Measurements from ENCODE around the gene COPA. TPM values are rescaled to one million over a fixed set of nuclear protein-coding genes. Genes with fewer than 3 reads are reported as not detected.

Gene COPA
- total RNA-seq, 6 donors from 2014 or later, result 99.4 to 165 (median 141) TPM

- Histone ChIP-seq H3K36me3 (peaks cover 53 to 100% (median 76%) of the 10 kb centered on the region in 4 donors), H3K4me1 (peaks cover 0 to under 1% (median 0%) of the 10 kb centered on the region in 4 donors), H3K27me3 (no peaks in the 10 kb centered on the region), H3K4me3 (no peak overlapping the region), H3K27ac (no peak overlapping the region), H3K9me3 (no peaks in the 10 kb centered on the region)
- no peak for DNase-seq
- TF ChIP-seq POLR2A (IDR thresholded peaks at IDR 0.05) (no peak), CTCF (IDR thresholded peaks at IDR 0.05) (no peak), EP300 (IDR thresholded peaks at IDR 0.05) (no peak), POLR2AphosphoS5 (IDR thresholded peaks at IDR 0.05) (no peak)
- ATAC-seq (ENCODE audit: low FRiP score in 2 of 2), result no peak
Measured at GRCh38 chr1:160332516-160332915, 10.5 kb downstream of the COPA start.

GRCh38 chr1:160330119-160330518 lies 12.9 kb downstream of the COPA start:
- Histone ChIP-seq H3K9me3 (no peaks in the 10 kb centered on the region), H3K4me3 (no peak overlapping the region), H3K27me3 (no peaks in the 10 kb centered on the region), H3K4me1 (no peaks in the 10 kb centered on the region), H3K27ac (no peak overlapping the region), H3K36me3 (peaks cover 62 to 100% (median 86%) of the 10 kb centered on the region in 4 donors)
- TF ChIP-seq CTCF (IDR thresholded peaks at IDR 0.05), result no peak
- TF ChIP-seq EP300 (IDR thresholded peaks at IDR 0.05), result no peak
- no peak for TF ChIP-seq POLR2A (IDR thresholded peaks at IDR 0.05)
- no peak for TF ChIP-seq POLR2AphosphoS5 (IDR thresholded peaks at IDR 0.05)
- no peak for DNase-seq
- ATAC-seq (ENCODE audit: low FRiP score in 2 of 2), result no peak

- ATAC-seq (ENCODE audit: low FRiP score in 2 of 2) (no peak), DNase-seq (no peak)
- no peaks in the 10 kb centered on the region for H3K9me3 ChIP-seq
- no peaks in the 10 kb centered on the region for H3K4me1 ChIP-seq
- no peaks in the 10 kb centered on the region for H3K27me3 ChIP-seq
- 80 to 81% methylated on average over 8 of the region's 8 CpGs for WGBS, 2 donors
- peaks cover 60 to 100% (median 77%) of the 10 kb centered on the region in 4 donors for H3K36me3 ChIP-seq
- no peak for TF ChIP-seq POLR2A (IDR thresholded peaks at IDR 0.05)
- no peak for TF ChIP-seq EP300 (IDR thresholded peaks at IDR 0.05)
- no peak for TF ChIP-seq POLR2AphosphoS5 (IDR thresholded peaks at IDR 0.05)
- no peak for TF ChIP-seq CTCF (IDR thresholded peaks at IDR 0.05)
- no peak overlapping the region for H3K27ac ChIP-seq
- no peak overlapping the region for H3K4me3 ChIP-seq
Measured at GRCh38 chr1:160328184-160328583, 14.9 kb downstream of the COPA start.

- TF ChIP-seq CTCF (IDR thresholded peaks at IDR 0.05), result no peak
- TF ChIP-seq POLR2A (IDR thresholded peaks at IDR 0.05), result no peak
- TF ChIP-seq POLR2AphosphoS5 (IDR thresholded peaks at IDR 0.05), result no peak
- TF ChIP-seq EP300 (IDR thresholded peaks at IDR 0.05), result no peak
- Histone ChIP-seq H3K4me1 (no peaks in the 10 kb centered on the region), H3K9me3 (no peaks in the 10 kb centered on the region), H3K27me3 (no peaks in the 10 kb centered on the region), H3K4me3 (no peak overlapping the region), H3K36me3 (peaks cover 48 to 100% (median 71%) of the 10 kb centered on the region in 4 donors), H3K27ac (no peak overlapping the region)
- ATAC-seq (ENCODE audit: low FRiP score in 2 of 2) (no peak), DNase-seq (no peak)
- WGBS, 2 donors, result 90 to 93% methylated on average over 5 of the region's 5 CpGs
Measured at GRCh38 chr1:160326418-160326817, 16.6 kb downstream of the COPA start.

- Histone ChIP-seq H3K4me3 (no peak overlapping the region), H3K4me1 (no peaks in the 10 kb centered on the region), H3K36me3 (peaks cover 37 to 95% (median 61%) of the 10 kb centered on the region in 4 donors), H3K27me3 (no peaks in the 10 kb centered on the region), H3K27ac (no peak overlapping the region), H3K9me3 (no peaks in the 10 kb centered on the region)
- no peak for TF ChIP-seq POLR2A (IDR thresholded peaks at IDR 0.05)
- 85 to 89% methylated on average over 4 of the region's 4 CpGs for WGBS, 2 donors
- no peak for ATAC-seq (ENCODE audit: low FRiP score in 2 of 2)
- no peak for DNase-seq
Measured at GRCh38 chr1:160325252-160325651, 17.8 kb downstream of the COPA start.

Measured in upper lobe of left lung (tissue), 6 donors.